Neural cell (in vitro differentiated cells): Measurements from ENCODE around the gene PDCD1LG2.

Source experiments
- EP300 ChIP-seq: fragments of 450-650 bp; conservative IDR thresholded peaks from 2 replicates; pipeline ENCODE4 v1.6.1; 2014; ENCODE audit warnings: antibody characterized with exemption, mild to moderate bottlenecking, moderate library complexity; ENCODE audit not compliant: poor library complexity, severe bottlenecking
- EZH2 ChIP-seq: fragments of 200-600, 300-800 bp; shearing (Covaris generic), sonication (generic); IDR thresholded peaks from 2 replicates; pipeline ENCODE4 v1.6.1; 2014; ENCODE audit warnings: antibody characterized with exemption, low read length, borderline replicate concordance, mild to moderate bottlenecking; ENCODE audit not compliant: insufficient read depth, poor library complexity, severe bottlenecking
- MXI1 ChIP-seq: fragments of 450-650 bp; conservative IDR thresholded peaks from 2 replicates; pipeline ENCODE4 v1.6.1; 2014; ENCODE audit warnings: antibody characterized with exemption, mild to moderate bottlenecking; ENCODE audit not compliant: poor library complexity, severe bottlenecking
- POLR2AphosphoS5 ChIP-seq: IDR thresholded peaks from 2 replicates; pipeline ENCODE4 v1.6.1; 2012
- RAD21 ChIP-seq: fragments of 450-650 bp; conservative IDR thresholded peaks from 2 replicates; pipeline ENCODE4 v1.6.1; 2014; ENCODE audit warnings: antibody characterized with exemption, mild to moderate bottlenecking, moderate library complexity
- SMC3 ChIP-seq: fragments of 450-650 bp; conservative IDR thresholded peaks from 2 replicates; pipeline ENCODE4 v1.6.1; 2014; ENCODE audit warnings: antibody characterized with exemption, mild to moderate bottlenecking, moderate library complexity; ENCODE audit not compliant: poor library complexity
- TAF1 ChIP-seq: IDR thresholded peaks from 2 replicates; pipeline ENCODE4 v1.6.1; 2012; ENCODE audit warnings: low read depth
- TF ChIP-seq, protein P1 (sequence below): fragments of 450-650 bp; IDR thresholded peaks from 2 replicates; pipeline ENCODE4 v1.5.1; 2014; ENCODE audit warnings: antibody characterized with exemption, mild to moderate bottlenecking, moderate library complexity; ENCODE audit not compliant: poor library complexity, severe bottlenecking
- TF ChIP-seq, protein P2 (sequence below): IDR thresholded peaks from 2 replicates; pipeline ENCODE4 v1.6.1; 2012; ENCODE audit warnings: borderline replicate concordance

- TF ChIP-seq, protein P1, sequence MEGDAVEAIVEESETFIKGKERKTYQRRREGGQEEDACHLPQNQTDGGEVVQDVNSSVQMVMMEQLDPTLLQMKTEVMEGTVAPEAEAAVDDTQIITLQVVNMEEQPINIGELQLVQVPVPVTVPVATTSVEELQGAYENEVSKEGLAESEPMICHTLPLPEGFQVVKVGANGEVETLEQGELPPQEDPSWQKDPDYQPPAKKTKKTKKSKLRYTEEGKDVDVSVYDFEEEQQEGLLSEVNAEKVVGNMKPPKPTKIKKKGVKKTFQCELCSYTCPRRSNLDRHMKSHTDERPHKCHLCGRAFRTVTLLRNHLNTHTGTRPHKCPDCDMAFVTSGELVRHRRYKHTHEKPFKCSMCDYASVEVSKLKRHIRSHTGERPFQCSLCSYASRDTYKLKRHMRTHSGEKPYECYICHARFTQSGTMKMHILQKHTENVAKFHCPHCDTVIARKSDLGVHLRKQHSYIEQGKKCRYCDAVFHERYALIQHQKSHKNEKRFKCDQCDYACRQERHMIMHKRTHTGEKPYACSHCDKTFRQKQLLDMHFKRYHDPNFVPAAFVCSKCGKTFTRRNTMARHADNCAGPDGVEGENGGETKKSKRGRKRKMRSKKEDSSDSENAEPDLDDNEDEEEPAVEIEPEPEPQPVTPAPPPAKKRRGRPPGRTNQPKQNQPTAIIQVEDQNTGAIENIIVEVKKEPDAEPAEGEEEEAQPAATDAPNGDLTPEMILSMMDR = no peak
- TF ChIP-seq MXI1 (no peak), POLR2AphosphoS5 (no peak), TAF1 (no peak), RAD21 (no peak), EZH2 (no peak), EP300 (no peak), SMC3 (no peak)
- TF ChIP-seq, protein P2, sequence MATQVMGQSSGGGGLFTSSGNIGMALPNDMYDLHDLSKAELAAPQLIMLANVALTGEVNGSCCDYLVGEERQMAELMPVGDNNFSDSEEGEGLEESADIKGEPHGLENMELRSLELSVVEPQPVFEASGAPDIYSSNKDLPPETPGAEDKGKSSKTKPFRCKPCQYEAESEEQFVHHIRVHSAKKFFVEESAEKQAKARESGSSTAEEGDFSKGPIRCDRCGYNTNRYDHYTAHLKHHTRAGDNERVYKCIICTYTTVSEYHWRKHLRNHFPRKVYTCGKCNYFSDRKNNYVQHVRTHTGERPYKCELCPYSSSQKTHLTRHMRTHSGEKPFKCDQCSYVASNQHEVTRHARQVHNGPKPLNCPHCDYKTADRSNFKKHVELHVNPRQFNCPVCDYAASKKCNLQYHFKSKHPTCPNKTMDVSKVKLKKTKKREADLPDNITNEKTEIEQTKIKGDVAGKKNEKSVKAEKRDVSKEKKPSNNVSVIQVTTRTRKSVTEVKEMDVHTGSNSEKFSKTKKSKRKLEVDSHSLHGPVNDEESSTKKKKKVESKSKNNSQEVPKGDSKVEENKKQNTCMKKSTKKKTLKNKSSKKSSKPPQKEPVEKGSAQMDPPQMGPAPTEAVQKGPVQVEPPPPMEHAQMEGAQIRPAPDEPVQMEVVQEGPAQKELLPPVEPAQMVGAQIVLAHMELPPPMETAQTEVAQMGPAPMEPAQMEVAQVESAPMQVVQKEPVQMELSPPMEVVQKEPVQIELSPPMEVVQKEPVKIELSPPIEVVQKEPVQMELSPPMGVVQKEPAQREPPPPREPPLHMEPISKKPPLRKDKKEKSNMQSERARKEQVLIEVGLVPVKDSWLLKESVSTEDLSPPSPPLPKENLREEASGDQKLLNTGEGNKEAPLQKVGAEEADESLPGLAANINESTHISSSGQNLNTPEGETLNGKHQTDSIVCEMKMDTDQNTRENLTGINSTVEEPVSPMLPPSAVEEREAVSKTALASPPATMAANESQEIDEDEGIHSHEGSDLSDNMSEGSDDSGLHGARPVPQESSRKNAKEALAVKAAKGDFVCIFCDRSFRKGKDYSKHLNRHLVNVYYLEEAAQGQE = no peak
Observed at GRCh38 chr9:5614985-5615384, 104.7 kb downstream of the PDCD1LG2 start.
